Measurements from ENCODE around the gene C2orf42.

DNA sequence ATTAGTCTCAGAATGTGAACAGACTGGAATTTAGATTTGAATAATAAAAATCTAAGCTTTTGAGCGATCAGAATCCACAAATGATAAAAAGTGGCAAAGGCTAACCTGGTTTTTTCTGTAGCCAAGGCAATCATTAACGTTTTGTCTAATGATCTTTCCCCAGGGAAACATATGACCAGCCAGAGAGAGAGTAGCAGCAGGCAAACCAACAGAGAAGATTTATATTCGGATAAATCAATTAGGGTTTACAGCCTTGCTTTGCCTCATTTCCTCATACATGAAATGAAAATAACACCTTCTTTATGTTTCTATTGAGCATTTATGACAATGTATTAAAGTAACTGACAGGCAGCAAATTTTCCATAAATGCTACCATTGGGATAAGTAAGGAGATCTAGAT, 43.1 kb upstream of the C2orf42 start:
- no peak for TF ChIP-seq POLR2AphosphoS5 (IDR thresholded peaks at IDR 0.05)
- TF ChIP-seq, protein P1, sequence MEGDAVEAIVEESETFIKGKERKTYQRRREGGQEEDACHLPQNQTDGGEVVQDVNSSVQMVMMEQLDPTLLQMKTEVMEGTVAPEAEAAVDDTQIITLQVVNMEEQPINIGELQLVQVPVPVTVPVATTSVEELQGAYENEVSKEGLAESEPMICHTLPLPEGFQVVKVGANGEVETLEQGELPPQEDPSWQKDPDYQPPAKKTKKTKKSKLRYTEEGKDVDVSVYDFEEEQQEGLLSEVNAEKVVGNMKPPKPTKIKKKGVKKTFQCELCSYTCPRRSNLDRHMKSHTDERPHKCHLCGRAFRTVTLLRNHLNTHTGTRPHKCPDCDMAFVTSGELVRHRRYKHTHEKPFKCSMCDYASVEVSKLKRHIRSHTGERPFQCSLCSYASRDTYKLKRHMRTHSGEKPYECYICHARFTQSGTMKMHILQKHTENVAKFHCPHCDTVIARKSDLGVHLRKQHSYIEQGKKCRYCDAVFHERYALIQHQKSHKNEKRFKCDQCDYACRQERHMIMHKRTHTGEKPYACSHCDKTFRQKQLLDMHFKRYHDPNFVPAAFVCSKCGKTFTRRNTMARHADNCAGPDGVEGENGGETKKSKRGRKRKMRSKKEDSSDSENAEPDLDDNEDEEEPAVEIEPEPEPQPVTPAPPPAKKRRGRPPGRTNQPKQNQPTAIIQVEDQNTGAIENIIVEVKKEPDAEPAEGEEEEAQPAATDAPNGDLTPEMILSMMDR (IDR thresholded peaks at IDR 0.05), result no peak
